HepG2 (cell line): ENCODE results near the gene TDRD9. TPM values are rescaled to one million over a fixed set of nuclear protein-coding genes. Genes with fewer than 3 reads are reported as not detected.
A peak's percentile ranks its signal among the peaks of the same experiment; 100 is the strongest.

Experiments
- CHCHD3 ChIP-seq: sonication (generic); formaldehyde crosslinking; IDR thresholded peaks from 2 replicates; pipeline ENCODE4 v1.8.0; 2022; ENCODE audit warnings: mild to moderate bottlenecking, missing genetic modification reagents, moderate library complexity
- CTCF ChIP-seq: sonication (generic); formaldehyde crosslinking; IDR thresholded peaks from 2 replicates; pipeline ENCODE4 v1.5.0; 2020; ENCODE audit warnings: mild to moderate bottlenecking, missing genetic modification reagents, moderate library complexity
- FOXA1 ChIP-seq, 2 experiments: fragments of 450-650 bp in 1 of 2; sonication (generic) in 1 of 2; formaldehyde crosslinking in 1 of 2; IDR thresholded peaks; 2 replicates each; pipeline versions ENCODE4 v1.4.0 to v1.6.1; 2016 to 2020; ENCODE audit warnings: missing genetic modification reagents in 1 of 2
- IRF2 ChIP-seq: IDR thresholded peaks from 2 replicates; pipeline ENCODE4 v1.6.1; 2018; ENCODE audit warnings: missing genetic modification reagents, missing compliant biosample characterization
- MLX ChIP-seq: IDR thresholded peaks from 2 replicates; pipeline ENCODE4 v1.6.1; 2016
- MYC ChIP-seq: sonication (generic); formaldehyde crosslinking; IDR thresholded peaks from 2 replicates; pipeline ENCODE4 v1.9.0; 2021; ENCODE audit warnings: missing genetic modification reagents, borderline replicate concordance
- SAFB2 ChIP-seq: sonication (generic); formaldehyde crosslinking; IDR thresholded peaks from 2 replicates; pipeline ENCODE4 v1.5.1; 2020; ENCODE audit warnings: missing genetic modification reagents, low read depth, mild to moderate bottlenecking, borderline replicate concordance
- TCF7 ChIP-seq: sonication (generic); IDR thresholded peaks from 2 replicates; pipeline ENCODE4 v1.6.1; 2016; ENCODE audit warnings: antibody characterized with exemption, low read depth
- TFAP4 ChIP-seq: sonication (generic); IDR thresholded peaks from 2 replicates; pipeline ENCODE4 v1.6.1; 2016; ENCODE audit warnings: low read depth, borderline replicate concordance
- U2AF2 ChIP-seq: fragments of 200-400 bp; formaldehyde crosslinking; IDR thresholded peaks from 2 replicates; pipeline ENCODE4 v1.6.1; 2017; ENCODE audit warnings: low read depth, mild to moderate bottlenecking, low read length
- UBTF ChIP-seq: sonication (generic); formaldehyde crosslinking; IDR thresholded peaks from 2 replicates; pipeline ENCODE4 v1.4.0; 2020; ENCODE audit warnings: mild to moderate bottlenecking, missing genetic modification reagents
- ZNF3 ChIP-seq: IDR thresholded peaks from 2 replicates; pipeline ENCODE4 v1.7.0; 2017; ENCODE audit warnings: inconsistent platforms
- ZNF580 ChIP-seq: IDR thresholded peaks from 2 replicates; pipeline ENCODE4 v1.6.1; 2016; ENCODE audit warnings: low read depth, borderline replicate concordance
- ZNF646 ChIP-seq: sonication (generic); formaldehyde crosslinking; IDR thresholded peaks from 2 replicates; pipeline ENCODE4 v1.9.0; 2021; ENCODE audit warnings: mild to moderate bottlenecking, missing genetic modification reagents
- polyA plus RNA-seq, 8 experiments: library from polyadenylated mRNA; depleted of rRNA in 3 of 8; stranded (reverse) in 7 of 8; unstranded in 1 of 8; fragments of >200 nt; fragmentation: Illumina TruSeq in 4 of 8; extraction: Trizol in 4 of 8; gene quantifications; 2 replicates each; pipeline versions ENCODE4 v1.2.1 to v1.2.3, GENCODE V29; 2011 to 2016; ENCODE audit warnings: low read depth in 4 of 8, missing spikeins in 1 of 8, mixed read lengths in 1 of 8; ENCODE audit not compliant: insufficient read depth in 1 of 8
- total RNA-seq, 5 experiments: library from RNA; depleted of rRNA; stranded (reverse); fragments of >200 nt; fragmentation: Illumina TruSeq; extraction: Trizol; gene quantifications; 2 replicates each; pipeline ENCODE4 v1.2.3, GENCODE V29; 2016; ENCODE audit warnings: low read depth in 1 of 5

Gene TDRD9
- total and polyA plus RNA-seq, 2 of the 13 experiments (the other 11 are each of a cell fraction or from before 2014, with no cell fraction given), result not detected

- TF ChIP-seq ZNF3 (CRISPR knock-in tag) (no peak), U2AF2 (no peak), UBTF (CRISPR knock-in tag) (peak; percentile 58), IRF2 (CRISPR knock-in tag) (peak; percentile 9; the same call in 1 of the 2 replicates), TCF7 (0 out of 2 replicates have a peak, but pooled peaks have one; percentile 35), CHCHD3 (CRISPR knock-in tag) (no peak), TFAP4 (peak; percentile 80), FOXA1 (IDR thresholded peaks at IDR 0.05) (no peak), FOXA1 (CRISPR knock-in tag; IDR thresholded peaks at IDR 0.05) (peak; percentile 48), MLX (CRISPR knock-in tag) (no peak), CTCF (CRISPR knock-in tag) (0 out of 2 replicates have a peak, but pooled peaks have one; percentile 7), MYC (CRISPR knock-in tag) (peak; percentile 72; the same call in 1 of the 2 replicates), ZNF646 (CRISPR knock-in tag) (no peak), ZNF580 (CRISPR knock-in tag) (peak; percentile 43; the same call in 1 of the 2 replicates), SAFB2 (CRISPR knock-in tag) (no peak)
Observed at GRCh38 chr14:103889313-103890051, 38.8 kb upstream of the TDRD9 start (continued).
